ENCODE results near the gene ACBD7.
A peak's percentile ranks its signal among the peaks of the same experiment; 100 is the strongest.

The ACBD7 gene

DNA sequence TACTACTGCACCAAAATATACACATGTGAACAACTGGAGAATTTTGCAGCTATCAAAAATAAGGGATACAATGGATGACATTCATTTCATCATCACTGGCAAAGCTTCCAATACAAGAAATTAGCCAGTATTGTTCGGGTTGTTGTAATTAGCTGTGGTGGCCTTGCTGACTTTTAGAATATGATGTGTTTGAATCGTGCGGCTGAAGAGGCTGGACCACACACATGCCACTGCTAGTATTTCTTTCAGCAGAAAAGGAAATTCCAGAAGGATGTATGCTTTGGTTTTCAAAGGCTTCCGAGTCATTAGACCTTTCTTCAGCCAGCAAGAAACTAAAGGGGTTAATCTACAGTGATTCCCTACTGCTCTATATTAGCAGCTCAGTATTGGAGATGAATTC lies 25.2 kb upstream of the ACBD7 start:
- H3K4me3 ChIP-seq (replicated peaks; ENCODE audit: low read depth, low read length): no peak overlapping the region
- TF ChIP-seq CTCF (IDR thresholded peaks at IDR 0.05; ENCODE audit: low read depth, low read length, missing control alignments): no peak
- no peak for DNase-seq (ENCODE audit: extremely low read depth, low read depth)

GRCh38 chr10:15112657-15113056 lies 24.1 kb upstream of the ACBD7 start:
- no peak for DNase-seq (ENCODE audit: extremely low read depth, low read depth)
- TF ChIP-seq CTCF (IDR thresholded peaks at IDR 0.05; ENCODE audit: low read depth, low read length, missing control alignments): no peak
- no peak overlapping the region for H3K4me3 ChIP-seq (replicated peaks; ENCODE audit: low read depth, low read length)

- peak; percentile 55 for DNase-seq (ENCODE audit: extremely low read depth, low read depth)
These were observed 17.9 kb upstream of the ACBD7 start for GRCh38 chr10:15106352-15107013.

DNA sequence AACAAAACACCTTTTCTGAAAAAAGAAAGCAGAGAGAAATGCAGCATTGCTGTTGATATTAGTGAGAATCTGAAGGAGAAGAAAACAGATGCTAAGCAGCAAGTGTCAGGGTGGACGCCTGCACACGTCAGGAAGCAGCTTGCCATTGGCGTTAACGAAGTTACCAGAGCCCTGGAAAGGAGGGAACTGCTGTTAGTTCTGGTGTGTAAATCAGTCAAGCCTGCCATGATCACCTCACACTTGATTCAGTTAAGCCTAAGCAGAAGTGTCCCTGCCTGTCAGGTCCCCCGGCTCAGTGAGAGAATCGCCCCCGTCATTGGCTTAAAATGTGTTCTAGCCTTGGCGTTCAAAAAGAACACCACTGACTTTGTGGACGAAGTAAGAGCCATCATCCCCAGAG lies 14.9 kb upstream of the ACBD7 start:
- TF ChIP-seq CTCF (IDR thresholded peaks at IDR 0.05; ENCODE audit: low read depth, low read length, missing control alignments): no peak
- H3K4me3 ChIP-seq (replicated peaks; ENCODE audit: low read depth, low read length): no peak overlapping the region
- no peak for DNase-seq (ENCODE audit: extremely low read depth, low read depth)

More at GRCh38 chr10:15106352-15107013, 17.9 kb upstream of the ACBD7 start:
- TF ChIP-seq CTCF (IDR thresholded peaks at IDR 0.05; ENCODE audit: low read depth, low read length, missing control alignments): peak; percentile 97
- no peak overlapping the region for H3K4me3 ChIP-seq (replicated peaks; ENCODE audit: low read depth, low read length)

DNA sequence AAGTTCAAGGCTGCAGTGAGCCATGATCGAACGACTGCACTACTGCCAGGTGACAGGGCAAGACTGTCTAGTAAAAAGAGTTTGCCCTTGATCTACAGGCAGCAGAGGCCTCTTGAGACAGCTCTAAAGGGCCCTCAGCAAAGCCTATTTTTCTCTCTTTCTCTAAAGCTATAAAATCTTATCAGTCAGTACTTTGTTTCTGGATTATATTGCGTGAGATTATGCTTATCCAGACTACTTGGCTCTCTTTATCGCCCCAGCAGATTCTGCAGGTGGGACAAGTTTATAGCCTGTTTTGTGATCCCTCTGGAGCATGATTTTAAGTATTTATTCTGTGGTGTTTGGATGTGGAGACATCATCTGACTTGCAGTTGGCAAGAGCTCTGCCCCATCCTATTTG lies 11.3 kb upstream of the ACBD7 start:
- no peak for TF ChIP-seq CTCF (IDR thresholded peaks at IDR 0.05; ENCODE audit: low read depth, low read length, missing control alignments)
- no peak for DNase-seq (ENCODE audit: extremely low read depth, low read depth)
- 0 out of 2 replicates have a peak overlapping the region, but pooled peaks have one; percentile 73 for H3K4me3 ChIP-seq (replicated peaks; ENCODE audit: low read depth, low read length)

DNA sequence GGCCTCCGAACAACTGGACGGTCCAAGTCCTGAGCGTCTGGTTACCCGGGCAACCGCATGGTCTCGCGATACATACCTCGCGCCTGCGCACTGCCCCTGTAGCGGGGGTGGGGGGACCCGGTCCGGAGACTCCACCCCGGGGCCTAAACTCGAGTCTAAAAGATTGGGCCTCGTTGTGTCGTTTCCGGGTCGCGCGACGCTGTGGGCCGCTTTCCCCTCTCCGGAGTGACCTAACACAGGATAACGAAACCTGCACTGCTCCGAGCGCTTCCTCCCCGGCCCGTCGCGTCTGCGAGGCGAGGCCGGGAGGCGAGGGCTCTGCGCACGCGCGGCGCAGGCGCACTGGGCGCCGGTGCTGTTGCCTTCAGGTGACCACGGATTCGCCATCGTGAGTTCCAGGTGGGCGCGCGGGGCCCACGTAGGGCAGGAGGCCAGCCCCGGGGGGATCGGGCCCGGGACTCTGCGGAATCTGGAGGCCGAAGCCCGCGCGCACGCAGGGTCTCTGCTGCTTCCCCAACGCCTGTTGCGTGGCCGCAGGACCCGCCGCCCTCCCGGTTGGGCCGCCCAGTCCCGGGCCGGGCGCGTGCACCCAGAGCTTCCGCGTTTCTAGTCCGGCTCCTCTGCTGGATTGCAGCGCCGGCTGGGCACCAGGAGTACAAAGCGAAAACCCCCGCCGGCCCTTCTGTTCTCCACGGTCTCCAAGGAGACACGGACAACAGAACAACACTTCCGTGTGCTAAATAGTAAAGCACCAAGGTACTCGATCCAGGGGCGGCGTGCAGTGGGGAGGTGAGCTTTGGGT lies 8.6 kb upstream of the ACBD7 start, which contains the start of gene RPP38:
TSS of gene RPP38 (plus strand) at position 345 of the 802 bp plus-strand sequence. CDS start 5,960 bp downstream, outside the sequence.
- H3K4me3 ChIP-seq (replicated peaks; ENCODE audit: low read depth, low read length): peak within 1 kb of the TSS; percentile 73
- peak; percentile 84 for DNase-seq (ENCODE audit: extremely low read depth, low read depth)
- no peak for TF ChIP-seq CTCF (IDR thresholded peaks at IDR 0.05; ENCODE audit: low read depth, low read length, missing control alignments)

Measured in HFF-Myc (cell line).